GM13977 (cell line): Measurements from ENCODE around the gene CYB561D2.

Experiments used
- DNase-seq: peaks from one replicate; pipeline ENCODE4 v3.0.0; 2012; ENCODE audit warnings: low spot score
- CTCF ChIP-seq: IDR thresholded peaks from 2 replicates; pipeline ENCODE4 v1.5.1; 2012; ENCODE audit warnings: mild to moderate bottlenecking, control low read depth; ENCODE audit not compliant: insufficient read depth; ENCODE audit errors: extremely low read depth, missing control alignments
- in situ Hi-C: fragments of 300-500 bp; cut with MboI; formaldehyde crosslinking; loops from one replicate; pipeline ENCODE4 v1.12.0; 2022; ENCODE audit warnings: low sequenced_read_pairs, low pct_unique_long_range_greater_than_20kb, mixed read lengths, inconsistent platforms; ENCODE audit not compliant: unreplicated experiment

Gene CYB561D2

GRCh38 chr3:50388720-50389413 lies 38.2 kb downstream of the CYB561D2 start:
- no peak for TF ChIP-seq CTCF
- DNase-seq = no peak
- in situ Hi-C loops = no loop called here

- DNase-seq = no peak
- in situ Hi-C loops = no loop called here
- no peak for TF ChIP-seq CTCF
Observed at GRCh38 chr3:50389414-50389767, 38.7 kb downstream of the CYB561D2 start.

- no peak for TF ChIP-seq CTCF
- DNase-seq = no peak
- in situ Hi-C loops = no loop called here
Observed at GRCh38 chr3:50390508-50391224, 40.0 kb downstream of the CYB561D2 start.

GRCh38 chr3:50392101-50392715 lies 41.5 kb downstream of the CYB561D2 start:
- no peak for TF ChIP-seq CTCF
- DNase-seq = no peak
- in situ Hi-C loops = no loop called here

- DNase-seq = no peak
- in situ Hi-C loops = no loop called here
- no peak for TF ChIP-seq CTCF
Observed at GRCh38 chr3:50393061-50393460, 42.4 kb downstream of the CYB561D2 start.

GRCh38 chr3:50395070-50395860 lies 44.6 kb downstream of the CYB561D2 start:
- DNase-seq = no peak
- TF ChIP-seq CTCF = no peak
- in situ Hi-C loops = no loop called here
